Islet of Langerhans (tissue), 1 donor: Measurements from ENCODE around the gene PAQR6.

Source experiments
- FAIRE-seq: peaks from one replicate; lab custom pipeline; 2011; peaks lifted over from hg19 to GRCh38; lab: Jason Lieb, UNC

PAQR6 gene

GRCh38 chr1:156262461-156263287, 14.8 kb upstream of the PAQR6 start:
- FAIRE-seq: no peak

- no peak for FAIRE-seq
Observed at GRCh38 chr1:156260896-156261295, 13.0 kb upstream of the PAQR6 start.

DNA sequence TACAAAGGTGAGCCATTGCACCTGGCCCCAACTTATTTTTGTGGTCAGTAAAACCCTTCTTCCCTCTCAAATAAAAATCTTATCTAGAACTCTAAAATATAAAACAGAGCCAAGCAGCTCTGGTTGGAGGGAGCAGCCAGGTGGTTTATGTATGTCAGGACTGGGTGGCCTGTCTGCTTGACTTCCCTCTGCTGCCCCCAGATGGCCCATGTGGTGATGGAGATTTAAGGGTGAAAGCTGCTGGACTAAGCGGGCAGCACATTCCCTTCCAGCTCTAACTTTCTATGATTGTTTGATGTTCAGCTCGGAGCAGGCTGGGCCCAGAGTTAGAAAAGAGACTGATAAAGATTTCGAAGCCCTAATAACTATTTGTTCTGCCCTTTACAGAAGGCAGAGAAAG, 11.9 kb upstream of the PAQR6 start:
- FAIRE-seq: no peak

DNA sequence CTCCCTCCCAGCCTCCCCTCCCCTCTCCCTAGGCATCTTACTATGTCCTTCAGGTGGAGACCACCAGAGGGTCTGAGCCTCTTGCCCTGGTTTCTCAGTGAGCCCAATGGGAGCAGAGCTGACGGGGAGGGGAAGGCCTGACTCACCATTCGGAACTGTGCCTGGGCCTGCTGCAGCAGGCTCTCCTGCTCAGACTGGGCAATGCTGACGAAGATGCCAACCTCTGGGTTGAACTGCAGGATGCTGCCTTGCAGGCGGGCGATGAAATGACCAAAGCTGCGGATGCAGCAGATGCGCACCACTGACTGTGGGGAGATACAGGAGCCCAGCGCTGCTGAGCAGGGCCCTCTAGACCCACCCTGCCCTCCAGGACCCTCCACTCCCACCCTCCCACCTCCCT, 11.0 kb upstream of the PAQR6 start:
- no peak for FAIRE-seq

GRCh38 chr1:156257711-156258110, 9.9 kb upstream of the PAQR6 start:
- no peak for FAIRE-seq

- no peak for FAIRE-seq
Observed at GRCh38 chr1:156253634-156254033, 5.8 kb upstream of the PAQR6 start.

DNA sequence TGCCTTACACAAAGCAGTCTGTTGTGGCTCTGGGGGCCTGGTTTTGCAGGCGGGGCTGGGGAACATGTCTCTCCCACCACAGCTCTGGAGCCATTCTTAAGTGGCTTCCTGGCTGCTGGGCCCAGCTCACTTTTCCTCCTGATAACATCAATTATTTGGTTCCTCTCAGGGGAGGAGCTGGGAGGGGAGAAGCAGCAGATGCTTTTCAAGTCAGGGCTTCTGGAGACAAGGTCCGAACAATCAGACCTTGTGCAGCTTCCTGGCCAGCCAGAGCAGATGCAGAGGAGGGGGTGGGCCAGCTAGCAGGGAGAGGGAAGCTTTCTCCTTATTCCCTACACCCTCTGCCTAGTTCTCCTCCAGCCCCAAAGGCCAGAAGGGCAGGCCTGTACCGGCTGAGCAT, 3.7 kb upstream of the PAQR6 start:
- no peak for FAIRE-seq

- FAIRE-seq: no peak
Observed at GRCh38 chr1:156249593-156249992, 1.7 kb upstream of the PAQR6 start.

- no peak for FAIRE-seq
Observed at GRCh38 chr1:156248323-156248683, 447 bp upstream of the PAQR6 start.

- FAIRE-seq: no peak
Observed at GRCh38 chr1:156246781-156247459, 936 bp downstream of the PAQR6 start.

DNA sequence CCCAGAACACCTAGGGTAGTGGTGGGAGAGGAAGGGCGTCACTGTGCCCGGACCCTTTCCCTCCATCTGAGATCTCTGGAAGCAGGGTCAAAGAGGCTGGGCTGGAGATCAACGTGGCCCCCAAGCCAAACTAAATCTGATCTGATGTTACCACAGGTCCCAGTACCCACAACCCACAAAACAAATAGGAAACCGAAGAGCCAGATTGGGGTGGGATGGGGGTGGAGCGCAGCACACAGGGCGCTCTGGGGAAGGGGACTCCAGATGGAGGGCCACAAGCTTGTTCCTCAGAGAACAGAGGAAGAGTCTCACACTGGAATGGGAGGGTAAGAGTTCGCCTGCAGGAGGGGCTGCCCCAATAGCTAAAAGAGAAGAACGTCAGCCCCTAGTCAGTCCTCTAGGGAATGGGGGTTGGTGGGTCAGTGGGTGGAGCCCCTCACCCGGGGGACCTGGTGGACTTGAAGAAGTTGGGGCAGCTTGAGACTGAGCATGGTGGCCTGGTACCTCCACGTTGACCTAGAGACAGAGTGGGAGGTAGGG, 1.5 kb downstream of the PAQR6 start:
- no peak for FAIRE-seq

- no peak for FAIRE-seq
Observed at GRCh38 chr1:156245451-156246232, 2.2 kb downstream of the PAQR6 start.

- no peak for FAIRE-seq
Observed at GRCh38 chr1:156244712-156245111, 3.1 kb downstream of the PAQR6 start.

GRCh38 chr1:156244126-156244525, 3.7 kb downstream of the PAQR6 start:
- no peak for FAIRE-seq

- FAIRE-seq: no peak
Observed at GRCh38 chr1:156242738-156243137, 5.1 kb downstream of the PAQR6 start.

DNA sequence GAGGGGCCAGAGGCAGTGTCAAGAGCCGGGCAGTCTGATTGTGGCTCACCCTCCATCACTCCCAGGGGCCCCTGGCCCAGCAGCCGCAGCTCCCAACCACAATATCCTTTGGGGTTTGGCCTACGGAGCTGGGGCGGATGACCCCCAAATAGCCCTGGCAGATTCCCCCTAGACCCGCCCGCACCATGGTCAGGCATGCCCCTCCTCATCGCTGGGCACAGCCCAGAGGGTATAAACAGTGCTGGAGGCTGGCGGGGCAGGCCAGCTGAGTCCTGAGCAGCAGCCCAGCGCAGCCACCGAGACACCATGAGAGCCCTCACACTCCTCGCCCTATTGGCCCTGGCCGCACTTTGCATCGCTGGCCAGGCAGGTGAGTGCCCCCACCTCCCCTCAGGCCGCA, 5.9 kb downstream of the PAQR6 start, which contains the start of gene BGLAP:
Gene BGLAP, plus strand, starts transcription at position 259 of the 400 bp plus-strand sequence. Its CDS starts 48 bp downstream, at position 307.
- FAIRE-seq: no peak

DNA sequence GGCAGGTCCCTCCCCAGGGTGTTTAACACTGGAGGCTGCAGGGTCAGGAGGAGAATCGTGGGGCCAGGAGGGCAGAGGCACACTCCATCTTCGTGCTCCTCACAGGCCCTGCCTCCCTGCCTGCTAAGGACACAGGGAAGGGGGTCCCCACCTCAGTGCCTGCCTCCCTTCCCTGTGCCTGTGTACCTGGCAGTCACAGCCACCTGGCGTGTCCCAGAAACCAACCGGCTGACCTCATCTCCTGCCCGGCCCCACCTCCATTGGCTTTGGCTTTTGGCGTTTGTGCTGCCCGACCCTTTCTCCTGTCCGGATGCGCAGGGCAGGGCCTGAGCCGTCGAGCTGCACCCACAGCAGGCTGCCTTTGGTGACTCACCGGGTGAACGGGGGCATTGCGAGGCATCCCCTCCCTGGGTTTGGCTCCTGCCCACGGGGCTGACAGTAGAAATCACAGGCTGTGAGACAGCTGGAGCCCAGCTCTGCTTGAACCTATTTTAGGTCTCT, 6.5 kb downstream of the PAQR6 start:
- FAIRE-seq: no peak

DNA sequence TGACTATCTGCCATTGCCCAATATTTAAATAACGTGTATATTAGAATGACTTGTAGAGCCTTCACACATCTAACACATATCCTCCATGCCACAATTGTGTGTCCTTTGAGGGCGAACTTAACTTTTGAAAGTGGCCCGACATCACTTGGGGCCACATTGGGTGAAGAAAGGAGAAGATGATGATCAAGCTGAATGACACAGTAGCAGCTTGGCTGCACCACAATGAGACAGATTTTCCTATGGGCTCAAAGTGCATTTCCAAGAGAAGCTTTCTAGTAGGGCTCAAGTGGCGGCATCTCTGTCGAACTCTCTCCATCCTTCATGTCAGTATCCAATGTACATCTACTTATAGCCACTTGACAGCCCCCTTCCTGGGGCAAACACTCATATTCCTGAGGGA, 9.6 kb downstream of the PAQR6 start:
- FAIRE-seq: no peak

- no peak for FAIRE-seq
Observed at GRCh38 chr1:156236164-156236563, 11.7 kb downstream of the PAQR6 start.

- no peak for FAIRE-seq
Observed at GRCh38 chr1:156233426-156234127, 14.3 kb downstream of the PAQR6 start.

- FAIRE-seq: no peak
Observed at GRCh38 chr1:156232201-156232894, 15.5 kb downstream of the PAQR6 start.
